HepG2 (cell line): ENCODE measurements around the gene TOX2.

Experiments
- ARID2 ChIP-seq: sonication (generic); formaldehyde crosslinking; IDR thresholded peaks from 2 replicates; pipeline ENCODE4 v1.8.1; 2022; ENCODE audit warnings: mild to moderate bottlenecking, missing genetic modification reagents, borderline replicate concordance
- MXI1 ChIP-seq: IDR thresholded peaks from 3 replicates; pipeline ENCODE4 v1.6.1; 2012; ENCODE audit warnings: low read depth, low read length, inconsistent platforms, borderline replicate concordance
- MZF1 ChIP-seq: sonication (generic); formaldehyde crosslinking; IDR thresholded peaks from 2 replicates; pipeline ENCODE4 v1.8.1; 2023; ENCODE audit warnings: mild to moderate bottlenecking, missing genetic modification reagents, borderline replicate concordance
- PLRG1 ChIP-seq: fragments of 450-650 bp; conservative IDR thresholded peaks from 2 replicates; pipeline ENCODE4 v1.6.1; 2016
- POLR2A ChIP-seq, 2 experiments: IDR thresholded peaks; 2 replicates each; pipeline ENCODE4 v1.6.1; 2011; ENCODE audit warnings: low read depth in 2 of 2, low read length in 2 of 2, mild to moderate bottlenecking in 1 of 2, moderate library complexity in 1 of 2; ENCODE audit not compliant: insufficient read depth in 1 of 2
- RFXANK ChIP-seq: IDR thresholded peaks from 2 replicates; pipeline ENCODE4 v1.6.1; 2016
- RFXAP ChIP-seq: sonication (generic); formaldehyde crosslinking; IDR thresholded peaks from 2 replicates; pipeline ENCODE4 v1.4.0; 2020; ENCODE audit warnings: missing genetic modification reagents, borderline replicate concordance
- ZBTB7A ChIP-seq: sonication (generic); formaldehyde crosslinking; IDR thresholded peaks from 2 replicates; pipeline ENCODE4 v1.8.0; 2022; ENCODE audit warnings: mild to moderate bottlenecking, missing genetic modification reagents
- ZNF3 ChIP-seq: IDR thresholded peaks from 2 replicates; pipeline ENCODE4 v1.7.0; 2017; ENCODE audit warnings: inconsistent platforms
- ZNF33A ChIP-seq: sonication (generic); formaldehyde crosslinking; IDR thresholded peaks from 2 replicates; pipeline ENCODE4 v1.5.1; 2020; ENCODE audit warnings: missing genetic modification reagents, mild to moderate bottlenecking, moderate library complexity, borderline replicate concordance
- ZNF660 ChIP-seq: sonication (generic); formaldehyde crosslinking; IDR thresholded peaks from 2 replicates; pipeline ENCODE4 v1.5.1; 2020; ENCODE audit warnings: mild to moderate bottlenecking, low read depth, missing genetic modification reagents, borderline replicate concordance
- TF ChIP-seq, protein P1 (sequence below): IDR thresholded peaks from 2 replicates; pipeline ENCODE4 v1.6.1; 2012; ENCODE audit warnings: low read length, improper control_type of control experiment
- TF ChIP-seq, protein P2 (sequence below): sonication (generic); formaldehyde crosslinking; IDR thresholded peaks from 2 replicates; pipeline ENCODE4 v1.9.0; 2021; ENCODE audit warnings: missing genetic modification reagents, borderline replicate concordance
- TF ChIP-seq, protein P3 (sequence below): sonication (generic); formaldehyde crosslinking; IDR thresholded peaks from 2 replicates; pipeline ENCODE4 v1.5.0; 2020; ENCODE audit warnings: mild to moderate bottlenecking, missing genetic modification reagents, moderate library complexity

DNA sequence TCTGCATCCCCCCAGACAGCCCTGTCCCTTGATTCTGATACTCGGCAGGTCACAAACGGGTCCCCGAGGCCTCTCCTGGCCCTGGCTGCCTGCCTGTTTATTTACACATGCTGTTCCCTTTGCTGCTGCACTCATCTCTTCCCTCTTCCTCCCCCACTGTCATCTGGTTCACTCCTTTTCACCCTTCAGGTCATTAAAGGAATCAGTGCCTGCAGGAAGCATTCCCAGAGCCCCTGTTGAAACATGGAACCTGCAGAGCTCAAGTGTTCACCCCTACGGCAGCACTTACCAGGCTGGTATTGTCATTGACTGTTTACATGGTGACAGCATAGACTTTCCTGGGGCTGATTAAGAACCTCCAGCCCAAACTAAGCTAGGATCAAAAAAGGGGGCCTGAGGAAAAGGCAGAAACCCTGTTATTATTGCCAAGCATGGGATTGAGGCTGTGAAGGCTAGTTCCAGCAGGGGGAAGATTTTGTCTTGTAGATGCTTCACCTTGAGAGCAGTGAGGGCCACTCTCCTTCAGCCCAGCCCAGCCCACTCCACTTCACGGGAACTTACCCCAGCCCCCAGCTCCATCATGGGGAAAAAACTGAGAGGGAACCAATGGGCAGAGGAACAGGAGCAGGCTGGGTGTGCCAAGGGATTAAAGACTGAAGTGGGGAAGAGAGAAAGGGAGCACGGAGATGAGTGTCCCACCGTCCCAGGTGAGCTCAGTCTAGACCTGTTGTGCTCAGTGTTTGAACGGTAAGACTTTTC lies 199.1 kb downstream of the TOX2 start:
- TF ChIP-seq ZNF33A (CRISPR knock-in tag) (no peak), ZNF660 (CRISPR knock-in tag) (no peak), RFXAP (CRISPR knock-in tag) (no peak), ARID2 (CRISPR knock-in tag) (no peak), ZNF3 (CRISPR knock-in tag) (no peak), RFXANK (CRISPR knock-in tag) (no peak), MZF1 (CRISPR knock-in tag) (no peak), ZBTB7A (CRISPR knock-in tag) (no peak), MXI1 (no peak), PLRG1 (no peak), POLR2A (IDR thresholded peaks at IDR 0.05; ENCODE audit: insufficient read depth in 1 of 2, low read depth in 2 of 2, low read length in 2 of 2) (no peak)
- TF ChIP-seq, protein P1, sequence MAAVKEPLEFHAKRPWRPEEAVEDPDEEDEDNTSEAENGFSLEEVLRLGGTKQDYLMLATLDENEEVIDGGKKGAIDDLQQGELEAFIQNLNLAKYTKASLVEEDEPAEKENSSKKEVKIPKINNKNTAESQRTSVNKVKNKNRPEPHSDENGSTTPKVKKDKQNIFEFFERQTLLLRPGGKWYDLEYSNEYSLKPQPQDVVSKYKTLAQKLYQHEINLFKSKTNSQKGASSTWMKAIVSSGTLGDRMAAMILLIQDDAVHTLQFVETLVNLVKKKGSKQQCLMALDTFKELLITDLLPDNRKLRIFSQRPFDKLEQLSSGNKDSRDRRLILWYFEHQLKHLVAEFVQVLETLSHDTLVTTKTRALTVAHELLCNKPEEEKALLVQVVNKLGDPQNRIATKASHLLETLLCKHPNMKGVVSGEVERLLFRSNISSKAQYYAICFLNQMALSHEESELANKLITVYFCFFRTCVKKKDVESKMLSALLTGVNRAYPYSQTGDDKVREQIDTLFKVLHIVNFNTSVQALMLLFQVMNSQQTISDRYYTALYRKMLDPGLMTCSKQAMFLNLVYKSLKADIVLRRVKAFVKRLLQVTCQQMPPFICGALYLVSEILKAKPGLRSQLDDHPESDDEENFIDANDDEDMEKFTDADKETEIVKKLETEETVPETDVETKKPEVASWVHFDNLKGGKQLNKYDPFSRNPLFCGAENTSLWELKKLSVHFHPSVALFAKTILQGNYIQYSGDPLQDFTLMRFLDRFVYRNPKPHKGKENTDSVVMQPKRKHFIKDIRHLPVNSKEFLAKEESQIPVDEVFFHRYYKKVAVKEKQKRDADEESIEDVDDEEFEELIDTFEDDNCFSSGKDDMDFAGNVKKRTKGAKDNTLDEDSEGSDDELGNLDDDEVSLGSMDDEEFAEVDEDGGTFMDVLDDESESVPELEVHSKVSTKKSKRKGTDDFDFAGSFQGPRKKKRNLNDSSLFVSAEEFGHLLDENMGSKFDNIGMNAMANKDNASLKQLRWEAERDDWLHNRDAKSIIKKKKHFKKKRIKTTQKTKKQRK = no peak
- TF ChIP-seq, protein P2, sequence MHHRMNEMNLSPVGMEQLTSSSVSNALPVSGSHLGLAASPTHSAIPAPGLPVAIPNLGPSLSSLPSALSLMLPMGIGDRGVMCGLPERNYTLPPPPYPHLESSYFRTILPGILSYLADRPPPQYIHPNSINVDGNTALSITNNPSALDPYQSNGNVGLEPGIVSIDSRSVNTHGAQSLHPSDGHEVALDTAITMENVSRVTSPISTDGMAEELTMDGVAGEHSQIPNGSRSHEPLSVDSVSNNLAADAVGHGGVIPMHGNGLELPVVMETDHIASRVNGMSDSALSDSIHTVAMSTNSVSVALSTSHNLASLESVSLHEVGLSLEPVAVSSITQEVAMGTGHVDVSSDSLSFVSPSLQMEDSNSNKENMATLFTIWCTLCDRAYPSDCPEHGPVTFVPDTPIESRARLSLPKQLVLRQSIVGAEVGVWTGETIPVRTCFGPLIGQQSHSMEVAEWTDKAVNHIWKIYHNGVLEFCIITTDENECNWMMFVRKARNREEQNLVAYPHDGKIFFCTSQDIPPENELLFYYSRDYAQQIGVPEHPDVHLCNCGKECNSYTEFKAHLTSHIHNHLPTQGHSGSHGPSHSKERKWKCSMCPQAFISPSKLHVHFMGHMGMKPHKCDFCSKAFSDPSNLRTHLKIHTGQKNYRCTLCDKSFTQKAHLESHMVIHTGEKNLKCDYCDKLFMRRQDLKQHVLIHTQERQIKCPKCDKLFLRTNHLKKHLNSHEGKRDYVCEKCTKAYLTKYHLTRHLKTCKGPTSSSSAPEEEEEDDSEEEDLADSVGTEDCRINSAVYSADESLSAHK (CRISPR knock-in tag) = no peak
- TF ChIP-seq, protein P3, sequence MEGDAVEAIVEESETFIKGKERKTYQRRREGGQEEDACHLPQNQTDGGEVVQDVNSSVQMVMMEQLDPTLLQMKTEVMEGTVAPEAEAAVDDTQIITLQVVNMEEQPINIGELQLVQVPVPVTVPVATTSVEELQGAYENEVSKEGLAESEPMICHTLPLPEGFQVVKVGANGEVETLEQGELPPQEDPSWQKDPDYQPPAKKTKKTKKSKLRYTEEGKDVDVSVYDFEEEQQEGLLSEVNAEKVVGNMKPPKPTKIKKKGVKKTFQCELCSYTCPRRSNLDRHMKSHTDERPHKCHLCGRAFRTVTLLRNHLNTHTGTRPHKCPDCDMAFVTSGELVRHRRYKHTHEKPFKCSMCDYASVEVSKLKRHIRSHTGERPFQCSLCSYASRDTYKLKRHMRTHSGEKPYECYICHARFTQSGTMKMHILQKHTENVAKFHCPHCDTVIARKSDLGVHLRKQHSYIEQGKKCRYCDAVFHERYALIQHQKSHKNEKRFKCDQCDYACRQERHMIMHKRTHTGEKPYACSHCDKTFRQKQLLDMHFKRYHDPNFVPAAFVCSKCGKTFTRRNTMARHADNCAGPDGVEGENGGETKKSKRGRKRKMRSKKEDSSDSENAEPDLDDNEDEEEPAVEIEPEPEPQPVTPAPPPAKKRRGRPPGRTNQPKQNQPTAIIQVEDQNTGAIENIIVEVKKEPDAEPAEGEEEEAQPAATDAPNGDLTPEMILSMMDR (CRISPR knock-in tag) = no peak
